Lower leg skin (tissue), 3 donors: ENCODE measurements around the gene ZFYVE9.

ENCODE experiments used
- CTCF ChIP-seq, 3 donors: fragments of 450-650 bp; IDR thresholded peaks; one replicate each; pipeline ENCODE4 v1.5.1; 2016; ENCODE audit warnings: antibody characterized with exemption in 3 of 3, mild to moderate bottlenecking in 3 of 3, moderate library complexity in 2 of 3
- POLR2A ChIP-seq, 2 donors: fragments of 450-650 bp; IDR thresholded peaks; one replicate each; pipeline ENCODE4 v1.6.1; 2016 to 2017; ENCODE audit warnings: antibody characterized with exemption in 2 of 2, mild to moderate bottlenecking in 1 of 2, moderate library complexity in 1 of 2

- TF ChIP-seq CTCF (IDR thresholded peaks at IDR 0.05) (no peak), POLR2A (IDR thresholded peaks at IDR 0.05) (no peak)
Observed at GRCh38 chr1:52203935-52204625, 62.2 kb downstream of the ZFYVE9 start.
